ENCODE measurements around the gene RBCK1.

- no peak for TF ChIP-seq MAFK (IDR thresholded peaks at IDR 0.05; ENCODE audit: low read depth, low read length)
- TF ChIP-seq POLR2A (IDR thresholded peaks at IDR 0.05; ENCODE audit: low read depth, low read length), result no peak
Observed at GRCh38 chr20:358891-359555, 49.1 kb upstream of the RBCK1 start.

Data from IMR-90 (cell line).